ENCODE measurements around the gene CFAP299.

Gene CFAP299

GRCh38 chr4:80694171-80694570 lies 358.6 kb downstream of the CFAP299 start:
- Histone ChIP-seq H3K4me1 (ENCODE audit: low read length) (no peaks in the 10 kb centered on the region), H2AFZ (ENCODE audit: low read depth, low read length) (no peak overlapping the region), H3K27me3 (ENCODE audit: low read depth, low read length) (no peaks in the 10 kb centered on the region), H3K4me3 (ENCODE audit: low read length) (no peak overlapping the region), H3K4me2 (ENCODE audit: low read length) (no peak overlapping the region), H3K27ac (ENCODE audit: low read length) (no peak overlapping the region), H3K79me2 (ENCODE audit: low read length) (no peaks in the 10 kb centered on the region), H4K20me1 (ENCODE audit: insufficient read depth, low read length) (no peaks in the 10 kb centered on the region), H3K9me3 (ENCODE audit: insufficient read depth, low read length) (no peaks in the 10 kb centered on the region), H3K9ac (ENCODE audit: low read length) (no peak overlapping the region), H3K36me3 (replicated peaks; ENCODE audit: low read depth, low read length) (no peaks in the 10 kb centered on the region)
- no peak for TF ChIP-seq EZH2phosphoT487 (IDR thresholded peaks at IDR 0.05; ENCODE audit: low read depth)

- Histone ChIP-seq H2AFZ (ENCODE audit: low read depth, low read length) (no peak overlapping the region), H3K9ac (ENCODE audit: low read length) (no peak overlapping the region), H3K9me3 (ENCODE audit: insufficient read depth, low read length) (no peaks in the 10 kb centered on the region), H3K27ac (ENCODE audit: low read length) (no peak overlapping the region), H3K4me2 (ENCODE audit: low read length) (no peak overlapping the region), H3K36me3 (replicated peaks; ENCODE audit: low read depth, low read length) (no peaks in the 10 kb centered on the region), H3K27me3 (ENCODE audit: low read depth, low read length) (no peaks in the 10 kb centered on the region), H3K4me3 (ENCODE audit: low read length) (no peak overlapping the region), H3K79me2 (ENCODE audit: low read length) (no peaks in the 10 kb centered on the region), H3K4me1 (ENCODE audit: low read length) (no peaks in the 10 kb centered on the region), H4K20me1 (ENCODE audit: insufficient read depth, low read length) (no peaks in the 10 kb centered on the region)
- TF ChIP-seq CTCF (IDR thresholded peaks at IDR 0.05; ENCODE audit: low read depth, low read length) (no peak), EZH2phosphoT487 (IDR thresholded peaks at IDR 0.05; ENCODE audit: low read depth) (no peak)
These were observed 369.8 kb downstream of the CFAP299 start for GRCh38 chr4:80705311-80705710.

- Histone ChIP-seq H3K9ac (ENCODE audit: low read length) (no peak overlapping the region), H4K20me1 (ENCODE audit: insufficient read depth, low read length) (no peaks in the 10 kb centered on the region), H3K27me3 (ENCODE audit: low read depth, low read length) (no peaks in the 10 kb centered on the region), H2AFZ (ENCODE audit: low read depth, low read length) (no peak overlapping the region), H3K36me3 (replicated peaks; ENCODE audit: low read depth, low read length) (no peaks in the 10 kb centered on the region), H3K27ac (ENCODE audit: low read length) (no peak overlapping the region), H3K4me2 (ENCODE audit: low read length) (no peak overlapping the region), H3K4me3 (ENCODE audit: low read length) (no peak overlapping the region), H3K9me3 (ENCODE audit: insufficient read depth, low read length) (no peaks in the 10 kb centered on the region), H3K4me1 (ENCODE audit: low read length) (no peaks in the 10 kb centered on the region), H3K79me2 (ENCODE audit: low read length) (no peaks in the 10 kb centered on the region)
- TF ChIP-seq CTCF (IDR thresholded peaks at IDR 0.05; ENCODE audit: low read depth, low read length) (no peak), EZH2phosphoT487 (IDR thresholded peaks at IDR 0.05; ENCODE audit: low read depth) (no peak)
These were observed 373.7 kb downstream of the CFAP299 start for GRCh38 chr4:80709082-80709869.

- Histone ChIP-seq H2AFZ (ENCODE audit: low read depth, low read length) (no peak overlapping the region), H3K27ac (ENCODE audit: low read length) (no peak overlapping the region), H3K9ac (ENCODE audit: low read length) (no peak overlapping the region), H3K79me2 (ENCODE audit: low read length) (no peaks in the 10 kb centered on the region), H3K9me3 (ENCODE audit: insufficient read depth, low read length) (no peaks in the 10 kb centered on the region), H3K4me1 (ENCODE audit: low read length) (no peaks in the 10 kb centered on the region), H3K36me3 (replicated peaks; ENCODE audit: low read depth, low read length) (no peaks in the 10 kb centered on the region), H3K4me3 (ENCODE audit: low read length) (no peak overlapping the region), H4K20me1 (ENCODE audit: insufficient read depth, low read length) (no peaks in the 10 kb centered on the region), H3K27me3 (ENCODE audit: low read depth, low read length) (no peaks in the 10 kb centered on the region), H3K4me2 (ENCODE audit: low read length) (no peak overlapping the region)
- no peak for TF ChIP-seq EZH2phosphoT487 (IDR thresholded peaks at IDR 0.05; ENCODE audit: low read depth)
- TF ChIP-seq CTCF (IDR thresholded peaks at IDR 0.05; ENCODE audit: low read depth, low read length): no peak
These were observed 375.4 kb downstream of the CFAP299 start for GRCh38 chr4:80710748-80711451.

Measured in OCI-LY3 (cell line).